GM10266 (cell line): ENCODE measurements around the gene IGF1R.
"Not testable (repeated sequence)": the region's sequence is repeated elsewhere in the genome, so short reads cannot be mapped to it uniquely, and the experiment has no call there.

Source experiments
- DNase-seq: peaks from one replicate; pipeline ENCODE4 v3.0.0; 2012; ENCODE audit errors: extremely low spot score
- TF ChIP-seq, protein P1 (sequence below): IDR thresholded peaks from 2 replicates; pipeline ENCODE4 v1.5.1; 2012; ENCODE audit warnings: mild to moderate bottlenecking, low read depth; ENCODE audit not compliant: control insufficient read depth, insufficient read depth; ENCODE audit errors: missing control alignments

The IGF1R gene

DNA sequence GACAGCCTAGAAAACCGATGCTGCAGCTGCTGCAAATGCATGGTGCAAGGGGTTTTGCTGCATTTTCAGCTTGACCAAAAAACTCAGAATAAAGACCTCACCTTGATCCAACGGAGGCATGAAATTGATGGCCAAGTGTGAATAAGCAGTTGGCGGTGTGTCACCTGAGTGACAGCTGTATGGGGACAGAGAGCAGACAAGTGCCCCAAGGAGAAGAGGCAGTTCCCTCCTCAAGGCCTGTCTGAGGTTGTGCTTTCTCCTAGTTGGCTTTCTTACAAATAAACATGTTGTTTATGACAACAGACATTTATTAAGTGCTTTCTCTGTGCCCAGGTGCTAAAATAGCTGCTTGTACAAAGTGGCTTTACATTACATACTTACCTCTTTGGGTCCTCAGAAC is 349.0 kb downstream of the IGF1R start:
- no peak for DNase-seq

GRCh38 chr15:98997755-98998154 is 349.4 kb downstream of the IGF1R start:
- no peak for DNase-seq
- TF ChIP-seq, protein P1, sequence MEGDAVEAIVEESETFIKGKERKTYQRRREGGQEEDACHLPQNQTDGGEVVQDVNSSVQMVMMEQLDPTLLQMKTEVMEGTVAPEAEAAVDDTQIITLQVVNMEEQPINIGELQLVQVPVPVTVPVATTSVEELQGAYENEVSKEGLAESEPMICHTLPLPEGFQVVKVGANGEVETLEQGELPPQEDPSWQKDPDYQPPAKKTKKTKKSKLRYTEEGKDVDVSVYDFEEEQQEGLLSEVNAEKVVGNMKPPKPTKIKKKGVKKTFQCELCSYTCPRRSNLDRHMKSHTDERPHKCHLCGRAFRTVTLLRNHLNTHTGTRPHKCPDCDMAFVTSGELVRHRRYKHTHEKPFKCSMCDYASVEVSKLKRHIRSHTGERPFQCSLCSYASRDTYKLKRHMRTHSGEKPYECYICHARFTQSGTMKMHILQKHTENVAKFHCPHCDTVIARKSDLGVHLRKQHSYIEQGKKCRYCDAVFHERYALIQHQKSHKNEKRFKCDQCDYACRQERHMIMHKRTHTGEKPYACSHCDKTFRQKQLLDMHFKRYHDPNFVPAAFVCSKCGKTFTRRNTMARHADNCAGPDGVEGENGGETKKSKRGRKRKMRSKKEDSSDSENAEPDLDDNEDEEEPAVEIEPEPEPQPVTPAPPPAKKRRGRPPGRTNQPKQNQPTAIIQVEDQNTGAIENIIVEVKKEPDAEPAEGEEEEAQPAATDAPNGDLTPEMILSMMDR, result no peak

More for the DNA sequence above, 349.0 kb downstream of the IGF1R start:
- TF ChIP-seq, protein P1, result no peak

- DNase-seq, result no peak
- TF ChIP-seq, protein P1, result no peak
These were observed 349.9 kb downstream of the IGF1R start for GRCh38 chr15:98998279-98998678.

DNA sequence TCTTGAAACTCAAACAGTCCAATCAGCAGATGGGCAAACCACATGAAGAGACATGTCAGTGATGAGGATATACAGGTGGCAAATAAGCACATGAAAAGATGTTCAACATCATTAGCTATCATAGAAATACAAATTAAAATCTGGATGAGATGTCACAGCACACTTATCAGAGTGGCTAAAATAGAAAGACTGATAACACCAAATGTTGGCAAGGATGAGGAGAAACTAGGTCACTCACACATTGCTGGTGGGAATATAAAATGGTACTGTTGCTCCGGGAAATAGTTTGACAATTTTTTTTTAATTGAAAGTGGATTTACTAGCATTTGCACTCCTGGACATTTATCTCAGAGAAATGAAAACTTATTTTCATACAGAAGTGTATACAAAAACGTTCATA is 350.9 kb downstream of the IGF1R start:
- DNase-seq, result no peak
- TF ChIP-seq, protein P1, result no peak

DNA sequence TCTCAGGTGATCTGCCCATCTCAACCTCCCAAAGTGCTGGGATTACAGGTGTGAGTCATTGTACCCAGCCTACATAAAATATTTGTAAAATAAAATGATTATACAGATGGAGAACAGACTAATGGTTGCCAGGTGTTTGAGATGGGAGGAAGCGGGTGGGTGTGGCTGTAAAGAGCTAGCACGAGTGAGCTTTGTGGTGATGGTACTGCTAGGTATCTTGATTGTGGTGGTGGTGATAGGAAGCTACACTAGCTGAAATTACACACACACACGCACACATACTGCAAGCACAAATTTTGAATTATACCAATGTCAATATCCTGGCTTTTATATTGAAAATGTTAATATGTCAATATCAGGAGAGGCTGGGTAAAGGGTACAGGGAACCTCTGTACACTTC is 353.9 kb downstream of the IGF1R start:
- TF ChIP-seq, protein P1, result no peak
- no peak for DNase-seq

GRCh38 chr15:99003317-99003716 is 355.0 kb downstream of the IGF1R start:
- not testable (repeated sequence) for DNase-seq

- not testable (repeated sequence) for DNase-seq
These were observed 356.9 kb downstream of the IGF1R start for GRCh38 chr15:99004998-99005974.

- TF ChIP-seq, protein P1, result no peak
- DNase-seq, result no peak
These were observed 357.8 kb downstream of the IGF1R start for GRCh38 chr15:99006146-99006545.
